Neuron (in vitro differentiated cells): ENCODE data around the gene OR52D1.

Source experiments
- H2AFZ ChIP-seq: one replicate; pipeline ENCODE4 v1.6.1; 2013; ENCODE audit warnings: low read depth, mild to moderate bottlenecking, inconsistent platforms, low read length, moderate library complexity
- H3K27me3 ChIP-seq: one replicate; pipeline ENCODE4 v1.6.1; 2013; ENCODE audit warnings: low read length; ENCODE audit not compliant: insufficient read depth
- H3K36me3 ChIP-seq: one replicate; pipeline ENCODE4 v1.6.1; 2013; ENCODE audit warnings: low read length; ENCODE audit not compliant: insufficient read depth
- H3K4me1 ChIP-seq: one replicate; pipeline ENCODE4 v1.6.1; 2013; ENCODE audit warnings: low read length; ENCODE audit not compliant: insufficient read depth
- H3K4me3 ChIP-seq: 2 replicates; pipeline ENCODE4 v1.5.1; 2013; ENCODE audit warnings: mild to moderate bottlenecking, low read length, moderate library complexity
- H3K9me3 ChIP-seq: one replicate; pipeline ENCODE4 v1.6.1; 2013; ENCODE audit warnings: low read length

OR52D1 gene

DNA sequence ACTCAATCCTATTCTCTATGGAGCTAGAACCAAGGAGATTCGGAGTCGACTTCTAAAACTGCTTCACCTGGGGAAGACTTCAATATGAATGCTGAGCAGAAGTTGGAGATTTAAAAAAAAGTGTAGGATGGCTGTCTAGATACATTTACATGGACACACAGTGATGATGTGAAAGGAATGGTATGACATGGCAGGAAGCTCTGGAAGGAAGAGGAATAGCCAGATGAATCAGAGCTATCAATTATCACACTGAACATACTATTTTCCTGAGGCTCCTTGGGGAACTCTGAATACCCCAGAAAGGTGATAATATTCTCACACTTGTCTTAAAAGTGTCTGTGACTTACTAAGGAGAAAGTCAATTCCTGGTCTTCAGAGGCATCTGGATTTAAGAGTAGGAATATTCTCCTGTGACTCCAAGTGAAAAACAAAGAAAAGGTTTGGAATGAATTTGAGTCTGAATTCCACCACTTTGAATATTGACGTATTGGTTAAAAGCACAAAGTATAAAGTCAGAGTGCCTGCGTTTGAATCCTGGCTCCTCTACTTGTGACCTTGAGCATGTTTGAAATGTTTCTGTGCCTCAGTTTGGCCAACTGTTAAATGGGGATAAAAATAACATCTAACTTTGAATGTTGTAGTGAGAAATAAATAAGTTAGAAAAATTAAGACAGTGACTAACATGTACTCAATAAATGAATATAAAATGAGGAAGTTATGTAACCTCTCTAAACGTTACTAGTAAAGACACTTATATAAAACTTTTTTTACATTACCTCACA is 1.3 kb downstream of the OR52D1 start:
- Histone ChIP-seq H3K4me3 (no peak overlapping the region), H3K4me1 (no peaks in the 10 kb centered on the region), H2AFZ (no peak overlapping the region), H3K9me3 (no peaks in the 10 kb centered on the region), H3K27me3 (no peaks in the 10 kb centered on the region), H3K36me3 (no peaks in the 10 kb centered on the region)

DNA sequence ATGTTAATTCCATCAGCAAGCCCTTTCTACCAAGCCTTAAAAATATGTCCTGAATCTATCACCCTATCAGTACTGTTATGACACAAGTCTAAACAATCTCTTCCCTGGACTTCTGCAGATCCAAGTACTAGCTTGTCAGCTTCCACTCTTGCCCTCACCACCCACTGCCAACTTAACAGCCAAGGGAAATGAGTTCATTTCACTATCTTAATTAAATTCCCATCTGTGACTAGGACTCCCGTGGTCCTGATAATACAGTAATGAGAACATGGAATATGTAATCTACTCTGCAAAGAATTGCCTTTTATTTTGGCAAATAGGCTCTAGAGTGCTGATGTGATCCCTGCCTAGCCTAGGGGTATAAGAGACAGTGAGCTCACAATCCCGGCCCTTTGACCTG is 11.2 kb downstream of the OR52D1 start:
- Histone ChIP-seq H3K4me3 (no peak overlapping the region), H2AFZ (no peak overlapping the region), H3K9me3 (no peaks in the 10 kb centered on the region), H3K36me3 (no peaks in the 10 kb centered on the region), H3K27me3 (no peaks in the 10 kb centered on the region), H3K4me1 (no peaks in the 10 kb centered on the region)

DNA sequence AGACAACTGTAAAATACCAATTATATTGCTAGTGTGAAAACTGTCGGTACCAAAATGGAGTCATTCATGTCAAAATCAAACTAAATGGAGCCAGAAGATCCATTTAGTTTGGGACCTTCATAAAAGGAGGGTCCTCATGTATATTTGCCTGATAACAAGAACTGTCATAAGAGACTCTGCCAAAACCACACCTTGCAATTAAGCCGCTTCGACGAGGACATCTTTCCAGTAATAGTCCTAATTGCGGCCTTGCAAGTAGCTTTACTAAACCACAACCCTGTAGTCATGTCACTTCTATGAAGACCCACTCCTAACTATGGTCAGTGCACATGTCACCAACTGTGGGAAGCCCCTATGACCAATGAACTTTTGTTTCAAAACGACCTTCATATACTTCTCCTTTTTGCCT is 11.9 kb downstream of the OR52D1 start:
- no peak overlapping the region for H3K4me3 ChIP-seq
- H3K4me1 ChIP-seq = no peaks in the 10 kb centered on the region
- no peaks in the 10 kb centered on the region for H3K27me3 ChIP-seq
- H3K9me3 ChIP-seq = no peaks in the 10 kb centered on the region
- H3K36me3 ChIP-seq = no peaks in the 10 kb centered on the region
- no peak overlapping the region for H2AFZ ChIP-seq

DNA sequence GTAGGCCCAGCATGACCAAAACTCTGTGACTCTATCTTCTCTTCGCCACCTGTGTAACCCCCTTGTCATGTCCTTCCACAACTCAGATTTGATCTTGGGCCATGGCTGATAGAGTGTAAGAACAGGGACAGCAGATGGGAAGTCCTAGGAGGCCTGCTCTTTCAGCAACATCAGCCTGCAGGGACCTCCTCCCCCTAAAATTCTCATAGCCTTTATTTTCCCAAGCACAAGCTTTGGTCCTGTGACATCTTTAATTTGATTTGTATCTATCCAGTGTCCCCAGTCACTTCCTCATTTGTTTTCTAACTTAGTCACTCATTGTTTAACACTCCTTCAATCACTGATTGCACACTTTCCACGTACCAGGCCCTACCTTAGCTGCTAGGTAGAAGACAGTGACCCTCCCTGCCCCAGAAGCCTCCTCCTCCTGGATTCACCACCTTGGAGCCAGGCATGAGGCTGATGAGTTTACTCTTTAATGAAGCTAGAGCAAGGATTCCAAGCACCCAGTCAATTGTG is 16.0 kb downstream of the OR52D1 start:
- H3K27me3 ChIP-seq = no peaks in the 10 kb centered on the region
- H3K4me3 ChIP-seq = no peak overlapping the region
- H3K9me3 ChIP-seq = no peaks in the 10 kb centered on the region
- H2AFZ ChIP-seq = no peak overlapping the region
- H3K36me3 ChIP-seq = no peaks in the 10 kb centered on the region
- H3K4me1 ChIP-seq = no peaks in the 10 kb centered on the region

DNA sequence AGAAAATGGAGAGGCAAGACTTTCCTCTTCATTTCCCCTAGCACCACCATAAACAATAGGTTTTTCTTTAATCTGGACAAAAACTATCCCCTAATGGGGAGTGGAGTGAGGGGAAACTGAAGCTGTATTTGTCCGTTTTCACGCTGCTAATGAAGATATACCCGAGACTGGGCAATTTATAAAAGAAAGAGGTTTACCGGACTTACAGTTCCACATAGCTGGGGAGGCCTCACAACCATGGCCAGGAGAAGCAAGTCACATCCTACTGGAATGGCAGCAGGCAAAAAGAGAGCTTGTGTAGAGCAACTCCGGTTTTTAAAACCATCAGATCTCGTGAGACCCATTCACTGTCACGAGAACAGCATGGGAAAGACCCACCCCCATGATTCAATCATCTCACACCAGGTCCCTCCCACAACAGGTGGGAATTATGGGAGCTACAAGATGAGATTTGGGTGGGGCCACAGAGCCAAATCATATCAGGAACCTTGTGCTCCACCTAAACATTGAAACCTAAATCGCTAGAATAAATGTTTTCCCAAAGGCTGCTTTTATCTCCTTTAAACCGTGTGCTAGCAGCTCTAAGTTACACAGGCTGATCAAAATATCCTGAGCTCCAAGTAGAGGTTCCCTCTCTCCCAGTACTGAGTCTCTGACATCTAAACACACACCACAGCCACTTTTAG is 17.0 kb downstream of the OR52D1 start:
- no peaks in the 10 kb centered on the region for H3K27me3 ChIP-seq
- no peak overlapping the region for H3K4me3 ChIP-seq
- H3K4me1 ChIP-seq = no peaks in the 10 kb centered on the region
- no peaks in the 10 kb centered on the region for H3K9me3 ChIP-seq
- H3K36me3 ChIP-seq = no peaks in the 10 kb centered on the region
- no peak overlapping the region for H2AFZ ChIP-seq

DNA sequence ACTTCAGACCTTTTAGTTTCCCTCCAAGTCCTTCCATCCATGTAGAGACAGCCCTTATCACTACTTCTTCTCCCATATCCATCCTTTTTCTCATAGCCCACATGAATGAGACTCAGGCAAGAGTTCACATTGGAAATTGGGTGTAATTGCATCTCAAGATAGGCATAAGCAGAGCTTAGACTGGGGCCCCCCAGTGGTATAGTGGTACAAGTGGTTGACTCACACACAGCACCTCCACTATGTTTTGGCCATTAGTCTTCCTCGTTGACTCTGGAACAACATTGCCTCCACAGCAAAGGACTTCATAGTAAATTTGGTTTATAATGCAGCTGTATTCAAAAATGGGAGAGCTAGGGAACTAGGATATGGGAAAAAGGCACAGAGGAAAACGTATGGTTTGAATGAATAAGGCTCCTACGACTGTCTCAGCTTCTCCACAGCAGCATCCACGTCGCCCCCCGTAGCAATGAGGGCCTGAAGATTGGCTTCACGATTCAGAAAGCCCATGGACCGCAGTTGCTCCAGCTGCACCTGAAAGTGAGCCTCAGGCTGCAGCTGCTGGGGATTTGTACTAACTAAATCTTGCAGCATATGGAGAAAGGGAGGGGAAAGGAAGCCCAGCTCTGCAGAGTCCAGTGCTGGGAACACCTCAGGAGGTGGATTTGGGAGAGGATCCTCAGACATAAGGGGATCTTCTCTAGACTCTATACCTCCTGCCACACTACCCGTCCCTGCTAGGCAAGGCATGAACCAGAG is 18.9 kb downstream of the OR52D1 start:
- H3K4me3 ChIP-seq = no peak overlapping the region
- no peaks in the 10 kb centered on the region for H3K4me1 ChIP-seq
- no peak overlapping the region for H2AFZ ChIP-seq
- H3K36me3 ChIP-seq = no peaks in the 10 kb centered on the region
- H3K9me3 ChIP-seq = no peaks in the 10 kb centered on the region
- no peaks in the 10 kb centered on the region for H3K27me3 ChIP-seq

DNA sequence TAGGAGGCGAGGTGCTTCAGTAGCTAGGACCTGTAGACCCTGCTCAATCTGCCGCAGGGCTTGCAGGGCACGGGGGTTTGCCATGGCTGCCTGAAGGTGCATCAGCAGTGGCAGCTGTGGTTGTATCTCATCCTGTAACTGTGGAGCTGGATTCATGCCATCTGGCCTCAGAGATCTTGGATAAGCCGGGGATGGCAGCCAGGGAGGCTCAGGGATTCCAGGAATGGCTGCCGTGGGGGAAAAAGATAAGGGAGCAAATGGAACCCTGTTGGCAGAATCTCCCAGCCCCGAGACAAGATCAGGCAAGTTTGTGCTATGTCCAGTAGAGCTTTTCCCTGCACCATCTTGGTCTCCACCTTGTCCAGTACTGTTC is 19.4 kb downstream of the OR52D1 start:
- no peak overlapping the region for H3K4me3 ChIP-seq
- no peaks in the 10 kb centered on the region for H3K36me3 ChIP-seq
- no peaks in the 10 kb centered on the region for H3K27me3 ChIP-seq
- no peaks in the 10 kb centered on the region for H3K4me1 ChIP-seq
- no peak overlapping the region for H2AFZ ChIP-seq
- H3K9me3 ChIP-seq = no peaks in the 10 kb centered on the region

DNA sequence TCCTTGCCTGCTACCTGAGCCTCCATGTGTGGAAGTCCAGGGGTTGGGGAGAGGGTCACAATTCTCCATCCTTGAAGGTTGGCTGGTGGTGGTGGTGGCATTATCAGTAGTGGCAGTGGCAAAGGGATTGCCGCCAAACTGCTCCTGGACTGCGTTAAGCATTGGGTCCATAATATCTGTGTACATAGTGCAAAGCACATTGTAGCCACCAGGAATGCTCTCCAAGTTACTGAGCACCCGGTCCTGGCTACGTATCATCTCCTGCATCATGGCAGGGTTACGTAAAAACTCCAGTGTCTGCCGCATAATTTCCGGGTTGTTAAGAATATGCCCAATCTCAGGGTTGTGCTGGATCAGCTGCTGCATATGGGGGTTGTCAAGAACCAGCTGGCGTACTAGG is 20.1 kb downstream of the OR52D1 start:
- Histone ChIP-seq H3K4me1 (no peaks in the 10 kb centered on the region), H2AFZ (no peak overlapping the region), H3K27me3 (no peaks in the 10 kb centered on the region), H3K9me3 (no peaks in the 10 kb centered on the region), H3K36me3 (no peaks in the 10 kb centered on the region), H3K4me3 (no peak overlapping the region)

DNA sequence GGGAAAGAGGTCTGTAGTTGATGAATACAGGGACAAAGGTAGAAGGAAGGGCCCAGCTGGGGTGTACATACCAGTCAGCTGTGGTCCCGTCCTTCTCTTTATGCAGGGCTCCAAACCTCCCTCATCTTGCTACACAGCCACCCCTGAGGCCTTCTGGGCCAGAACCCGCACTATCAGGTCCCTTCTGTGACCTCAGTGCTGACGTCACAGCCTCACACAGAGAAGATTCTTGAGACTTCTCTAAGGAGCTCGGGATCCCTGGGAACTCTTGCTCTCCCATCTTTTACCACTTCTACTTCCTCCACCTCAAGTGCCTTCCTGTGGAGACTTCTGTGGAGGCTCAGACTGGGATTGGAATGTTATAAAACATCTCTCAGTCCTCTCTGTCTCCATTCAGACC is 21.3 kb downstream of the OR52D1 start, which contains the start of gene UBQLN3:
Gene UBQLN3 (minus strand): TSS at position 155 of the 400 bp plus-strand sequence. CDS start 399 bp downstream, outside the sequence.
- Histone ChIP-seq H3K27me3 (no peaks in the 10 kb centered on the region), H3K36me3 (no peaks in the 10 kb centered on the region), H3K9me3 (no peaks in the 10 kb centered on the region), H3K4me1 (no peaks in the 10 kb centered on the region), H3K4me3 (no peak within 1 kb of the TSS), H2AFZ (no peak within 1 kb of the TSS)

DNA sequence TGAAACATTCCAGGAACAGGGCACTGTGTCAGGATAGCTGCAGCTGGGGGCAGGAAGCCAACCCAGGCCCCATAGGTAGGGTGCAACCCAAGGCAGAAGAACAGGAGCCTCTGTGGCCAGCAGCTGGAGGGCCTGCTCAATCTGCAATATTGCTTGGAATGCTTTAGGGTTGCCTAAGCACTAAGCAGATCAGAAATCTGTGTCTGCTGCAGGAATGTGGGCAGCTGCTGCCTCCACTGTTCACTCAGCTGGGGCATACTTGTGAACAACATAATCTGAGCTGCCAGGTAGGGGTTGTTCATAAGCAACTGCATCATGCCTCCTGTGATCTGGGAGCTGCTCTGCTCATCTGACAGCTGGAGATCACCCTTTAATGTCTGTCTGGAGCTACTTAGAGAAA is 26.4 kb downstream of the OR52D1 start:
- Histone ChIP-seq H3K4me1 (no peaks in the 10 kb centered on the region), H3K36me3 (no peaks in the 10 kb centered on the region), H3K27me3 (no peaks in the 10 kb centered on the region), H2AFZ (no peak overlapping the region), H3K9me3 (no peaks in the 10 kb centered on the region), H3K4me3 (no peak overlapping the region)

DNA sequence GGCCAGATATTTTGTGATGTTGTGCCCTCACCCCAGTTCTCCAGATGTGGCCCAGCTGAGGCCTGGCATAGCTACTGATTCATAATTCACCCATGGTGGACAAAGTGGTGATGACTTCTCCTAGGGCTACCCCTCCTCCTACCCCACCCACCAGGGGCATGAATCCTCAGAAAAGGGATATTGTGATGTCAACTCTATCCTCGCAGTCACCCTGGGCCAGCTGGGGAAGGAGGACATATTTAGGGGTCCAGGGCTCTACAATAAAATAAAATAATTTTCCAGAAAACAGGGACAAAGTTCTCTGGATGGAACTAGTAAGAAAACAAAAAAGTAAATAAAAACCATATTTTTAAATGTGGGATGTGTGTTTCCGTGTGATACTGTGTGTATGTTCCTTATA is 28.1 kb downstream of the OR52D1 start, which contains the start of gene UBQLNL:
Gene UBQLNL (minus strand): TSS at position 101 of the 400 bp plus-strand sequence. CDS start 258 bp downstream, outside the sequence.
- Histone ChIP-seq H2AFZ (no peak within 1 kb of the TSS), H3K4me1 (no peaks in the 10 kb centered on the region), H3K27me3 (no peaks in the 10 kb centered on the region), H3K36me3 (no peaks in the 10 kb centered on the region), H3K4me3 (no peak within 1 kb of the TSS), H3K9me3 (no peaks in the 10 kb centered on the region)

DNA sequence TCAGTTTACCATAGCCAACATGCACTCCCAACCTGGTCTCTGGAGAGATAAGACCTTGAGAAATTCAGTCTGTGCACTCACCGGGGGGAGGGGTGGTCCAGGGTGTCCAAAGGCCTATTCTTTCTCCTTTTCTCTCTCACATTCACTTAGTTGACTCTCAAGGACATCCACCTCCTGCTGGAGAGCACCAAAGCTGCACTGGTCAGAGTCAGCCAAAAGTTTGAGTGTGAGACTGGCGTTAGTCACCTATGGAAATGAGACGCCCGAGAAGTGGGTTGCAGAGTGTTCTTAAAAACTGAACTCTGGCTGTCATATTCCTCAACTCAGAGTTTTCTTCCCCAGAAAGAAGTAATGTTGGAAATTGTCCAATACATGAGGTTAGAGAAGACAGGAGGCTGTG is 33.1 kb downstream of the OR52D1 start:
- Histone ChIP-seq H3K4me3 (no peak overlapping the region), H3K9me3 (no peaks in the 10 kb centered on the region), H3K27me3 (peaks cover 4% of the 10 kb centered on the region)

DNA sequence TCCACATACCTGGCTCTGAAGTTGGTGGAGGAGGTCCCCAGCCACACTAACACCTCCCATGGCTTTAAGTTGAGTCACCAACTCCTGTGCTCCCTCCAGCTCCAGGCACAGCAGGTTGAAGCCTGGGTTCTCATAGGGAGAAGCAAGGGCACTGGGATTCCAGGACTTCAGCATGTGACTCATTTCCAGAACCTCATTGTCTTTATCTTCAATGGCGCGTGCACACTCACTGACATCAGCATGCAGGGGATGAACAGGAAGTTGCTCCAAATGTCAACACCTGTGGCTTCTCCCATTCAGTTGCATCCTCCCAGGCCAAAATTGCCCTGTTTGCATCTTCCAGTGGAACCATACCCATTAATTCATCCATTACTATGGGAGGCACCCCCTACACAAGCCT is 33.8 kb downstream of the OR52D1 start:
- Histone ChIP-seq H3K27me3 (peaks cover 4% of the 10 kb centered on the region), H3K4me3 (no peak overlapping the region), H3K4me1 (no peaks in the 10 kb centered on the region), H3K9me3 (no peaks in the 10 kb centered on the region), H2AFZ (no peak overlapping the region), H3K36me3 (no peaks in the 10 kb centered on the region)

More for the DNA sequence above, 33.1 kb downstream of the OR52D1 start:
- Histone ChIP-seq H3K4me1 (no peaks in the 10 kb centered on the region), H3K36me3 (no peaks in the 10 kb centered on the region), H2AFZ (no peak overlapping the region)
